ENCODE data around the gene SELENOT. TPM values are rescaled to one million over a fixed set of nuclear protein-coding genes. Genes with fewer than 3 reads are reported as not detected.
A peak's percentile ranks its signal among the peaks of the same experiment; 100 is the strongest.

The SELENOT gene
- total and polyA plus RNA-seq, 7 donors = 52.9 to 126 (median 80.4) TPM

DNA sequence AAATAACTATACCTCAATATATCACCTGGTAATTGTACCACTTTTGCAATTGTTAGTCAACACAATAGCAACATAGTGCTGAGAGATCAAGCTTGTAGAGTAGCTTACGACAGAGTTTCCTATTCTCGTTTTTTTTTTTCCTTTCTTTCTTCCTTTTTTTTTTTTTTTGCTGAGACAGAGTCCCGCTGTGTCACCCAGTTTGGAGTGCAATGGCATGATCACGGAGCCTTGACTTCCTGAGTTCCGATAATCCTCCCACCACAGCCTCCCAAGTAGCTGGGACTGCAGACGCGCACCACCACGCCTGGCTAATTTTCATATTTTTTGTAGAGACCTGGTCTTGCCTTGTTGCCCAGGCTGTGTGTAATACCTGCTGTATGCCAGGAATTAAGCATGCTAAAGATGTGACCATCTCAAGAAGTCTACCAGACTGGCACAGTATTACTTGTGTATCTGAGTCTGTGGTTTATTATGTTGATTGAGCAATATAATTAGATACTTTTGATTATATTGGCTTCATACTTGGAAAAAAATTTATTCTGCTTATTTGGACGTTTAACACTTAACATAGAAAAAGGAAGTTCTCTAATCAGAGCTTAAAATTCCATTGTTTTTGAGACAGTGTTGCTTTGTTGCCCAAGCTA lies 3.0 kb downstream of the SELENOT start:
- TF ChIP-seq, protein P1, sequence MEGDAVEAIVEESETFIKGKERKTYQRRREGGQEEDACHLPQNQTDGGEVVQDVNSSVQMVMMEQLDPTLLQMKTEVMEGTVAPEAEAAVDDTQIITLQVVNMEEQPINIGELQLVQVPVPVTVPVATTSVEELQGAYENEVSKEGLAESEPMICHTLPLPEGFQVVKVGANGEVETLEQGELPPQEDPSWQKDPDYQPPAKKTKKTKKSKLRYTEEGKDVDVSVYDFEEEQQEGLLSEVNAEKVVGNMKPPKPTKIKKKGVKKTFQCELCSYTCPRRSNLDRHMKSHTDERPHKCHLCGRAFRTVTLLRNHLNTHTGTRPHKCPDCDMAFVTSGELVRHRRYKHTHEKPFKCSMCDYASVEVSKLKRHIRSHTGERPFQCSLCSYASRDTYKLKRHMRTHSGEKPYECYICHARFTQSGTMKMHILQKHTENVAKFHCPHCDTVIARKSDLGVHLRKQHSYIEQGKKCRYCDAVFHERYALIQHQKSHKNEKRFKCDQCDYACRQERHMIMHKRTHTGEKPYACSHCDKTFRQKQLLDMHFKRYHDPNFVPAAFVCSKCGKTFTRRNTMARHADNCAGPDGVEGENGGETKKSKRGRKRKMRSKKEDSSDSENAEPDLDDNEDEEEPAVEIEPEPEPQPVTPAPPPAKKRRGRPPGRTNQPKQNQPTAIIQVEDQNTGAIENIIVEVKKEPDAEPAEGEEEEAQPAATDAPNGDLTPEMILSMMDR (IDR thresholded peaks at IDR 0.05) = no peak
- TF ChIP-seq POLR2A (IDR thresholded peaks at IDR 0.05) = no peak
- TF ChIP-seq POLR2AphosphoS5 (IDR thresholded peaks at IDR 0.05) = no peak
- TF ChIP-seq EP300 (IDR thresholded peaks at IDR 0.05) = no peak
- Histone ChIP-seq H3K4me1 (peaks cover 0 to 66% (median 47%) of the 10 kb centered on the region in 4 donors), H3K36me3 (no peaks in the 10 kb centered on the region), H3K9me3 (no peaks in the 10 kb centered on the region), H3K27ac (peak overlapping the region in 3 of 4 donors; percentile 27 to 98 (median 95)), H3K27me3 (no peaks in the 10 kb centered on the region), H3K4me3 (no peak overlapping the region)
- 57 to 77% methylated on average over 9 of the region's 9 CpGs for WGBS, 2 donors
- DNase-seq = no peak
- intact Hi-C loops (cut with DNase I) = no loop called here

DNA sequence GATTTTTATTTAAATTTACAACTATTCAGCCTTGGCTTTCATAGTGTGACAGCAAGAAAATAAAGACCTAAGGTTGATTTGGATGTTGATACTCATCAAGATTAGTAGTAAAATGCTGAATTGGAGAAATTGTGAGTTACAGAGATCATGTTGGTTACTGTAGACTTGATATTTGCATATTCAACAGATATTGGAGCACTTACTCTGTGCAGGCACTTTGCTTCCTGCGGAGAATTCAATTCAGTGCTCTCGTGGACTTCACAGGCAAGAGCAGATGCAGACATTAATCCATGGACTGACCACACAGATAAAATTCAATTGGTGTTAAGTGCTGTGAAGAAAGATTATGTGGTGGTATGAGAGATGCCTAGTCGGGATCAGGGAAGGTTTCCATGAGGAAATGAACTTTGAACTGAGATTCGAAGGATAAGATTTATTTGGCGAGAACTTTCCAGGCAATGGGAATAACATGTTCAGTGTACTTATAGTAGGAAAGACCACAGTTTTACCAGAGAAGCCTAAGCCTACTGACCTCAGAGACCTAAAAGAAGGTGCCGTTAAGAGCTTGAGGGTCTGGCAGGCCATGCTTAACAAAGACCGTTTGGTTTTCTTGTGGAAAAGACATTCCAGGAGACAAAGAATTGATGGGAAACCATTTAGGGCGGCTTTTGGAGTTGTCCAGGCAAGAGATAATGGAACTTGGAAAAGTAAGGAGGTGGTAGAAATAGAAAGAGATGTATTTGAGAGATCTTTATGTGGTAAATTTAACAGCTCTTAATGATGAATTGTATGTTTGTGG lies 4.3 kb downstream of the SELENOT start:
- Histone ChIP-seq H3K4me1 (peaks cover 0 to 60% (median 43%) of the 10 kb centered on the region in 4 donors), H3K27me3 (no peaks in the 10 kb centered on the region), H3K27ac (no peak overlapping the region), H3K36me3 (peaks cover 0 to 10% (median 3%) of the 10 kb centered on the region in 4 donors), H3K4me3 (no peak overlapping the region), H3K9me3 (no peaks in the 10 kb centered on the region)
- TF ChIP-seq POLR2A (IDR thresholded peaks at IDR 0.05) = no peak
- TF ChIP-seq POLR2AphosphoS5 (IDR thresholded peaks at IDR 0.05) = no peak
- TF ChIP-seq EP300 (IDR thresholded peaks at IDR 0.05) = no peak
- TF ChIP-seq, protein P1 (IDR thresholded peaks at IDR 0.05) = no peak
- 58 to 68% methylated on average over 8 of the region's 8 CpGs for WGBS, 2 donors
- intact Hi-C loops (cut with DNase I) = no loop called here
- DNase-seq = no peak

DNA sequence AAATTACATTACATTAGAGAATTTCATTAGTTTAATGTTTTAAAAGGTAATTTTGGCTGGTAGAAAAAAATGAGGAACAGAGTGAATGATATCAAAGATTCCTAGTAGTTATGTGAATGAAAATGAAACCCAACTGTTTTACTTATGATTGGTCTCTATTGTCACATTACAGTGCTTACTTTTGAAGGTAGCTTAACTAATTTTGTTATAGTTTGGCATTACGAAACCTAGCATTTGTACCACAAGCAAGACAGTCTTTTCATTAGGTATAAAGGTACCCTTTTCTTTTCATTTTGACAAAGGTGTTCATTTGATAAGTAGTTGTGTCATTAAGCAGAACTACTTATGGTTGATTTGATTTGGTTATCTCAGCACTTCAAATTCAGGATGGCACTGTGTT lies 6.9 kb downstream of the SELENOT start:
- Histone ChIP-seq H3K36me3 (peaks cover 0 to 14% (median 3%) of the 10 kb centered on the region in 4 donors), H3K27ac (no peak overlapping the region), H3K4me3 (no peak overlapping the region), H3K4me1 (peaks cover 0 to 53% (median 33%) of the 10 kb centered on the region in 4 donors), H3K27me3 (no peaks in the 10 kb centered on the region), H3K9me3 (no peaks in the 10 kb centered on the region)
- DNase-seq = no peak
- TF ChIP-seq POLR2A (IDR thresholded peaks at IDR 0.05) (no peak), POLR2AphosphoS5 (IDR thresholded peaks at IDR 0.05) (no peak), EP300 (IDR thresholded peaks at IDR 0.05) (no peak)
- TF ChIP-seq, protein P1 (IDR thresholded peaks at IDR 0.05) = no peak
- 0% methylated on average over 1 of the region's 1 CpG for WGBS, 2 donors
- intact Hi-C loops (cut with DNase I) = no loop called here

DNA sequence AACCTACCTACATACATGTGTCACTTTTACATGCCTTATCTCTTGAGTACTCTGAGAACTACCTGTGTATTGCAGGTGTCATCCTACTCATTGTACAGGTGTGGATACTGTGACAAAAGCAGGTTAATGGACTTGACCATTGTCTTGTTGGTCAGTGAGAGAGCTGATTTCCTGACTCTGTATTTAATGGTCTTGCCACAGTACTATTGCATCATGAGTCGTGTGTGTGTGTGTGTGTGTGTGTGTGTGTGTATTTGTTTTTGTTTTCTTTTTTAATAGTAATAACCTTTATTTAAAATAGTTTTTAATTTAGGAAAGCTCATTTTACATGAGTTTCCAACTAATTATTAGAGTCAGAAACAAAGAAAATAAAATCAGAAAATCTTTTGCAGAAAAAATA lies 7.7 kb downstream of the SELENOT start:
- H3K4me3 ChIP-seq = no peak overlapping the region
- no peak overlapping the region for H3K27ac ChIP-seq
- peaks cover 0 to 14% (median 3%) of the 10 kb centered on the region in 4 donors for H3K36me3 ChIP-seq
- intact Hi-C loops (cut with DNase I) = no loop called here
- H3K27me3 ChIP-seq = no peaks in the 10 kb centered on the region
- H3K9me3 ChIP-seq = no peaks in the 10 kb centered on the region
- WGBS, 2 donors = 60 to 70% methylated on average over 1 of the region's 1 CpG
- TF ChIP-seq, protein P1 (IDR thresholded peaks at IDR 0.05) = no peak
- TF ChIP-seq POLR2A (IDR thresholded peaks at IDR 0.05) (no peak), EP300 (IDR thresholded peaks at IDR 0.05) (no peak), POLR2AphosphoS5 (IDR thresholded peaks at IDR 0.05) (no peak)
- no peak for DNase-seq
- H3K4me1 ChIP-seq = peaks cover 0 to 45% (median 25%) of the 10 kb centered on the region in 4 donors

Measured in sigmoid colon (tissue), 7 donors.